K562 (cell line): ENCODE data around the gene RAB13.

Experiments used
- CTCF ChIP-seq, 3 experiments: IDR thresholded peaks in 2 of 3; conservative IDR thresholded peaks in 1 of 3; 2 replicates each; pipeline ENCODE4 v1.5.1; 2011 to 2012; ENCODE audit warnings: low read length in 3 of 3, mild to moderate bottlenecking in 3 of 3, control low read depth in 2 of 3, improper control_type of control experiment in 1 of 3, inconsistent platforms in 1 of 3, low read depth in 1 of 3, mixed read lengths in 1 of 3, moderate library complexity in 1 of 3; ENCODE audit not compliant: insufficient read depth in 2 of 3
- E2F4 ChIP-seq: sonication (generic); formaldehyde crosslinking; IDR thresholded peaks from 2 replicates; pipeline ENCODE4 v1.8.0; 2022; ENCODE audit warnings: mild to moderate bottlenecking, low read depth, missing genetic modification reagents
- JUNB ChIP-seq: fragments of 450-650 bp; formaldehyde crosslinking; conservative IDR thresholded peaks from 2 replicates; pipeline ENCODE4 v1.4.0; 2020; ENCODE audit warnings: mild to moderate bottlenecking
- POLR2AphosphoS5 ChIP-seq: IDR thresholded peaks from 2 replicates; pipeline ENCODE4 v1.6.1; 2011; ENCODE audit warnings: mild to moderate bottlenecking, low read depth, low read length, moderate library complexity; ENCODE audit not compliant: control insufficient read depth, insufficient read depth
- RBM15 ChIP-seq: fragments of 200-400 bp; formaldehyde crosslinking; IDR thresholded peaks from 2 replicates; pipeline ENCODE4 v1.6.1; 2018; ENCODE audit warnings: mild to moderate bottlenecking, low read length, moderate library complexity; ENCODE audit not compliant: insufficient read depth
- SMARCA4 ChIP-seq: fragments of 450-650 bp; IDR thresholded peaks from 2 replicates; pipeline ENCODE4 v1.6.1; 2016
- ZBTB26 ChIP-seq: fragments of 450-650 bp; formaldehyde crosslinking; IDR thresholded peaks from 2 replicates; pipeline ENCODE4 v1.4.0; 2022; ENCODE audit warnings: missing genetic modification characterization
- ZKSCAN1 ChIP-seq: fragments of 150-350 bp; IDR thresholded peaks from 2 replicates; pipeline ENCODE4 v1.6.1; 2016; ENCODE audit warnings: low read depth, low read length
- ZNF431 ChIP-seq: sonication (generic); formaldehyde crosslinking; IDR thresholded peaks from 2 replicates; pipeline ENCODE4 v1.8.0; 2022; ENCODE audit warnings: mild to moderate bottlenecking, missing genetic modification reagents
- TF ChIP-seq, protein P1 (sequence below), 2 experiments: fragments of 450-650 bp in 1 of 2; sonication (generic) in 1 of 2; formaldehyde crosslinking in 1 of 2; IDR thresholded peaks in 1 of 2; conservative IDR thresholded peaks in 1 of 2; 2 replicates each; pipeline versions ENCODE4 v1.6.1 to v1.8.1; 2016 to 2023; ENCODE audit warnings: mild to moderate bottlenecking in 2 of 2, moderate library complexity in 2 of 2, inconsistent platforms in 1 of 2, missing genetic modification reagents in 1 of 2

DNA sequence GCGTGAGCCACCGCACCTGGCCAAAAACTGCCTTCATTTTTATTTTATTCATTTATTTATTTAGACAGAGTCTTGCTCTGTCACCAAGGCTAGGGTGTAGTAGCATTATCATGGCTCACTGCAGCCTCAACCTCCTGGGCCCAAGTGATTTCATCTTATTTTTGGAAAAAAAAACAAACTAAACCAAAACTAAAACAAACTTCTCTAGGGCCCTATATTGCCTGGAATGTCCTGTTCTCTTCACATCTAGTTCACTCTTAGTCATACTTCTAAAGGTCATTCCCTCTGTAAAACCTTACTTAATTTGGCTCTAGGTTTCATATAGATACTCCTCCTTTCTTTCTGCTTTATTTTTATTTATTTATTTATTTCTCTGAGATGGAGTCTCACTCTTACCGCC lies 20.0 kb upstream of the RAB13 start:
- no peak for TF ChIP-seq ZBTB26 (CRISPR knock-in tag)
- no peak for TF ChIP-seq RBM15
- no peak for TF ChIP-seq POLR2AphosphoS5
- TF ChIP-seq JUNB (CRISPR knock-in tag): no peak
- TF ChIP-seq ZKSCAN1: no peak
- no peak for TF ChIP-seq ZNF431
- TF ChIP-seq CTCF (IDR thresholded peaks at IDR 0.05 in 2 of 3, conservative IDR thresholded peaks at IDR 0.05 in 1 of 3; ENCODE audit: insufficient read depth in 2 of 3, low read depth in 1 of 3, low read length in 3 of 3): no peak
- TF ChIP-seq, protein P1, sequence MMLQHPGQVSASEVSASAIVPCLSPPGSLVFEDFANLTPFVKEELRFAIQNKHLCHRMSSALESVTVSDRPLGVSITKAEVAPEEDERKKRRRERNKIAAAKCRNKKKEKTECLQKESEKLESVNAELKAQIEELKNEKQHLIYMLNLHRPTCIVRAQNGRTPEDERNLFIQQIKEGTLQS (IDR thresholded peaks at IDR 0.05): no peak
- TF ChIP-seq, protein P1 (CRISPR knock-in tag; conservative IDR thresholded peaks at IDR 0.05): no peak
- no peak for TF ChIP-seq SMARCA4
- no peak for TF ChIP-seq E2F4
